Natural killer cell (primary cell): ENCODE results near the gene TEPSIN. TPM values are rescaled to one million over a fixed set of nuclear protein-coding genes. Genes with fewer than 3 reads are reported as not detected.

Source experiments
- ATAC-seq, 3 donors: fragments of 150-1000 bp in 2 of 3; fragments of 200-7000 bp in 1 of 3; cut with Tn5 transposase; 1 replicate in 1 of 3; 2 replicates in 2 of 3; pipeline ENCODE4 v1.10.0; 2021; ENCODE audit warnings: mild to moderate bottlenecking in 2 of 3, moderate library complexity in 2 of 3
- DNase-seq, 2 donors: peaks; one replicate each; pipeline versions ENCODE4 v3.0.0 to v3.0.0-alpha.2; 2013 to 2021; ENCODE audit warnings: mixed read lengths in 1 of 2
- H3K27ac ChIP-seq: one replicate; pipeline ENCODE4 v1.5.1; 2013; ENCODE audit warnings: mild to moderate bottlenecking, low read length
- H3K27me3 ChIP-seq: one replicate; pipeline ENCODE4 v1.6.1; 2013; ENCODE audit warnings: low read length; ENCODE audit not compliant: control insufficient read depth, insufficient read depth
- H3K36me3 ChIP-seq: one replicate; pipeline ENCODE4 v1.6.1; 2013; ENCODE audit warnings: low read length; ENCODE audit not compliant: control insufficient read depth, insufficient read depth
- H3K4me1 ChIP-seq: one replicate; pipeline ENCODE4 v1.6.1; 2013; ENCODE audit warnings: low read length; ENCODE audit not compliant: control insufficient read depth, insufficient read depth
- H3K4me3 ChIP-seq: one replicate; pipeline ENCODE4 v1.5.1; 2013; ENCODE audit warnings: low read length
- H3K9me3 ChIP-seq: one replicate; pipeline ENCODE4 v1.6.1; 2013; ENCODE audit warnings: low read length; ENCODE audit not compliant: control insufficient read depth, insufficient read depth
- H3K27ac Mint-ChIP-seq, 2 donors: one replicate each; pipeline ENCODE4 v1.8.0; 2022; ENCODE audit warnings: mild to moderate bottlenecking in 2 of 2, mixed read lengths in 2 of 2, moderate library complexity in 1 of 2
- H3K27me3 Mint-ChIP-seq, 2 donors: one replicate each; pipeline ENCODE4 v1.8.0; 2022; ENCODE audit warnings: low read depth in 2 of 2, mixed read lengths in 2 of 2
- H3K36me3 Mint-ChIP-seq: one replicate; pipeline ENCODE4 v1.8.0; 2022; ENCODE audit warnings: mixed read lengths
- H3K4me1 Mint-ChIP-seq, 2 donors: one replicate each; pipeline ENCODE4 v1.8.0; 2022; ENCODE audit warnings: mixed read lengths in 2 of 2
- H3K4me3 Mint-ChIP-seq: one replicate; pipeline ENCODE4 v1.8.0; 2022; ENCODE audit warnings: mild to moderate bottlenecking, moderate library complexity, mixed read lengths
- H3K9me3 Mint-ChIP-seq, 2 donors: one replicate each; pipeline ENCODE4 v1.8.0; 2022; ENCODE audit warnings: mixed read lengths in 2 of 2
- CTCF ChIP-seq: fragments of 200-600 bp; IDR thresholded peaks from one replicate; pipeline ENCODE4 v1.8.0; 2022; ENCODE audit warnings: antibody characterized with exemption
- WGBS: methylation state at CpG from one replicate; pipeline ENCODE4 v1.1.7; 2013; ENCODE audit warnings: missing lambda C conversion rate; ENCODE audit not compliant: insufficient coverage; 5-methylcytosine and 5-hydroxymethylcytosine counted together
- intact Hi-C: fragments of 100-400 bp; cut with micrococcal nuclease; formaldehyde crosslinking; loops from one replicate; pipeline ENCODE4 v1.14.2; 2022
- total RNA-seq, 4 donors: library from RNA; stranded (reverse); fragments of 120-200 nt in 1 of 4; gene quantifications; one replicate each; pipeline versions ENCODE4 v1.2.3 to v1.2.4, GENCODE V29; 2013 to 2022

Gene TEPSIN
- total RNA-seq, 3 donors from 2014 or later (not counting 1 experiment from before 2014, with no cell fraction given): 89.8 to 137 (median 126) TPM

- H3K36me3 Mint-ChIP-seq: no peaks in the 10 kb centered on the region
- Histone ChIP-seq H3K4me3 (no peak overlapping the region), H3K9me3 (no peaks in the 10 kb centered on the region), H3K27ac (no peak overlapping the region), H3K27me3 (no peaks in the 10 kb centered on the region), H3K4me1 (peaks cover 33% of the 10 kb centered on the region), H3K36me3 (peaks cover 23% of the 10 kb centered on the region)
- TF ChIP-seq CTCF: no peak
- no peak overlapping the region for H3K4me3 Mint-ChIP-seq
- intact Hi-C loops: no loop called here
- WGBS: 97% methylated on average over 17 of the region's 17 CpGs
- no peak overlapping the region for H3K27ac Mint-ChIP-seq
- H3K9me3 Mint-ChIP-seq: no peaks in the 10 kb centered on the region
- no peaks in the 10 kb centered on the region for H3K27me3 Mint-ChIP-seq
- no peak for DNase-seq
- peaks cover 14 to 36% of the 10 kb centered on the region in 2 donors for H3K4me1 Mint-ChIP-seq
- ATAC-seq: no peak
Observed at GRCh38 chr17:81233316-81233715, 5.5 kb downstream of the TEPSIN start.

GRCh38 chr17:81232616-81233241 lies 6.1 kb downstream of the TEPSIN start:
- Histone ChIP-seq H3K27ac (no peak overlapping the region), H3K36me3 (peaks cover 23% of the 10 kb centered on the region), H3K4me1 (peaks cover 30% of the 10 kb centered on the region), H3K4me3 (no peak overlapping the region), H3K27me3 (no peaks in the 10 kb centered on the region), H3K9me3 (no peaks in the 10 kb centered on the region)
- Mint-ChIP-seq H3K9me3 (no peaks in the 10 kb centered on the region), H3K4me1 (peaks cover 20 to 38% of the 10 kb centered on the region in 2 donors), H3K27ac (no peak overlapping the region), H3K36me3 (no peaks in the 10 kb centered on the region), H3K4me3 (no peak overlapping the region), H3K27me3 (no peaks in the 10 kb centered on the region)
- DNase-seq (no peak), ATAC-seq (no peak)
- TF ChIP-seq CTCF: no peak
- WGBS: 97% methylated on average over 19 of the region's 19 CpGs
- intact Hi-C loops: no loop called here

GRCh38 chr17:81231766-81232581 lies 6.9 kb downstream of the TEPSIN start:
- Histone ChIP-seq H3K27me3 (no peaks in the 10 kb centered on the region), H3K9me3 (no peaks in the 10 kb centered on the region), H3K27ac (no peak overlapping the region), H3K4me3 (no peak overlapping the region), H3K36me3 (peaks cover 23% of the 10 kb centered on the region), H3K4me1 (peaks cover 22% of the 10 kb centered on the region)
- H3K36me3 Mint-ChIP-seq: no peaks in the 10 kb centered on the region
- 96% methylated on average over 43 of the region's 43 CpGs for WGBS
- no peak for DNase-seq
- peaks cover 25 to 36% of the 10 kb centered on the region in 2 donors for H3K4me1 Mint-ChIP-seq
- H3K27ac Mint-ChIP-seq: no peak overlapping the region
- H3K4me3 Mint-ChIP-seq: no peak overlapping the region
- no peak for ATAC-seq
- no peaks in the 10 kb centered on the region for H3K9me3 Mint-ChIP-seq
- no peak for TF ChIP-seq CTCF
- no peaks in the 10 kb centered on the region for H3K27me3 Mint-ChIP-seq
- intact Hi-C loops: no loop called here
